ENCODE results near the gene AMZ2. TPM values are rescaled to one million over a fixed set of nuclear protein-coding genes. Genes with fewer than 3 reads are reported as not detected.
"Not testable (repeated sequence)": the region's sequence is repeated elsewhere in the genome, so short reads cannot be mapped to it uniquely, and the experiment has no call there.

The AMZ2 gene
- total RNA-seq, 1 experiment from 2014 or later = 72.6 TPM

GRCh38 chr17:68248891-68249290 is 1.0 kb downstream of the AMZ2 start:
- DNase-seq (ENCODE audit: low read depth) = no peak

GRCh38 chr17:68249354-68249765 is 1.5 kb downstream of the AMZ2 start:
- peak; percentile 13 for DNase-seq (ENCODE audit: low read depth)

GRCh38 chr17:68253426-68253825 is 5.6 kb downstream of the AMZ2 start:
- DNase-seq (ENCODE audit: low read depth) = not testable (repeated sequence)

GRCh38 chr17:68255151-68255550 is 7.3 kb downstream of the AMZ2 start:
- no peak for DNase-seq (ENCODE audit: low read depth)

- DNase-seq (ENCODE audit: low read depth) = no peak
These were observed 8.1 kb downstream of the AMZ2 start for GRCh38 chr17:68255731-68256538.

- DNase-seq (ENCODE audit: low read depth) = not testable (repeated sequence)
These were observed 8.9 kb downstream of the AMZ2 start for GRCh38 chr17:68256701-68257100.

- no peak for DNase-seq (ENCODE audit: low read depth)
These were observed 10.1 kb downstream of the AMZ2 start for GRCh38 chr17:68257934-68258333.

GRCh38 chr17:68258890-68259647 is 11.2 kb downstream of the AMZ2 start:
- not testable (repeated sequence) for DNase-seq (ENCODE audit: low read depth)

GRCh38 chr17:68259648-68259951 is 11.8 kb downstream of the AMZ2 start:
- not testable (repeated sequence) for DNase-seq (ENCODE audit: low read depth)

GRCh38 chr17:68260051-68260762 is 12.4 kb downstream of the AMZ2 start:
- no peak for DNase-seq (ENCODE audit: low read depth)

- DNase-seq (ENCODE audit: low read depth) = not testable (repeated sequence)
These were observed 14.6 kb downstream of the AMZ2 start for GRCh38 chr17:68262467-68262866.

GRCh38 chr17:68263101-68263681 is 15.3 kb downstream of the AMZ2 start:
- peak; percentile 6 for DNase-seq (ENCODE audit: low read depth)

GRCh38 chr17:68265833-68266232 is 18.0 kb downstream of the AMZ2 start:
- DNase-seq (ENCODE audit: low read depth) = not testable (repeated sequence)

GRCh38 chr17:68273722-68274121 is 25.9 kb downstream of the AMZ2 start:
- DNase-seq (ENCODE audit: low read depth) = no peak

GRCh38 chr17:68276339-68276738 is 28.5 kb downstream of the AMZ2 start:
- DNase-seq (ENCODE audit: low read depth) = not testable (repeated sequence)

GRCh38 chr17:68277807-68278206 is 30.0 kb downstream of the AMZ2 start:
- no peak for DNase-seq (ENCODE audit: low read depth)

GRCh38 chr17:68281965-68282364 is 34.1 kb downstream of the AMZ2 start:
- not testable (repeated sequence) for DNase-seq (ENCODE audit: low read depth)

- peak; percentile 23 for DNase-seq (ENCODE audit: low read depth)
These were observed 40.5 kb downstream of the AMZ2 start for GRCh38 chr17:68288375-68288774.

- DNase-seq (ENCODE audit: low read depth) = no peak
These were observed 41.0 kb downstream of the AMZ2 start for GRCh38 chr17:68288804-68289203.

- no peak for DNase-seq (ENCODE audit: low read depth)
These were observed 41.6 kb downstream of the AMZ2 start for GRCh38 chr17:68289473-68289872.

GRCh38 chr17:68289936-68290267 is 42.1 kb downstream of the AMZ2 start:
- no peak for DNase-seq (ENCODE audit: low read depth)

- peak; percentile 49 for DNase-seq (ENCODE audit: low read depth)
These were observed 42.6 kb downstream of the AMZ2 start for GRCh38 chr17:68290268-68290954.

Data from Daoy (cell line).